Natural killer cell (primary cell): Measurements from ENCODE around the gene GID8. TPM values are rescaled to one million over a fixed set of nuclear protein-coding genes. Genes with fewer than 3 reads are reported as not detected.

Source experiments
- ATAC-seq, 3 donors: fragments of 150-1000 bp in 2 of 3; fragments of 200-7000 bp in 1 of 3; cut with Tn5 transposase; 1 replicate in 1 of 3; 2 replicates in 2 of 3; pipeline ENCODE4 v1.10.0; 2021; ENCODE audit warnings: mild to moderate bottlenecking in 2 of 3, moderate library complexity in 2 of 3
- DNase-seq, 2 donors: peaks; one replicate each; pipeline versions ENCODE4 v3.0.0 to v3.0.0-alpha.2; 2013 to 2021; ENCODE audit warnings: mixed read lengths in 1 of 2
- H3K27ac ChIP-seq: one replicate; pipeline ENCODE4 v1.5.1; 2013; ENCODE audit warnings: mild to moderate bottlenecking, low read length
- H3K27me3 ChIP-seq: one replicate; pipeline ENCODE4 v1.6.1; 2013; ENCODE audit warnings: low read length; ENCODE audit not compliant: control insufficient read depth, insufficient read depth
- H3K36me3 ChIP-seq: one replicate; pipeline ENCODE4 v1.6.1; 2013; ENCODE audit warnings: low read length; ENCODE audit not compliant: control insufficient read depth, insufficient read depth
- H3K4me1 ChIP-seq: one replicate; pipeline ENCODE4 v1.6.1; 2013; ENCODE audit warnings: low read length; ENCODE audit not compliant: control insufficient read depth, insufficient read depth
- H3K4me3 ChIP-seq: one replicate; pipeline ENCODE4 v1.5.1; 2013; ENCODE audit warnings: low read length
- H3K9me3 ChIP-seq: one replicate; pipeline ENCODE4 v1.6.1; 2013; ENCODE audit warnings: low read length; ENCODE audit not compliant: control insufficient read depth, insufficient read depth
- H3K27ac Mint-ChIP-seq, 2 donors: one replicate each; pipeline ENCODE4 v1.8.0; 2022; ENCODE audit warnings: mild to moderate bottlenecking in 2 of 2, mixed read lengths in 2 of 2, moderate library complexity in 1 of 2
- H3K27me3 Mint-ChIP-seq, 2 donors: one replicate each; pipeline ENCODE4 v1.8.0; 2022; ENCODE audit warnings: low read depth in 2 of 2, mixed read lengths in 2 of 2
- H3K36me3 Mint-ChIP-seq: one replicate; pipeline ENCODE4 v1.8.0; 2022; ENCODE audit warnings: mixed read lengths
- H3K4me1 Mint-ChIP-seq, 2 donors: one replicate each; pipeline ENCODE4 v1.8.0; 2022; ENCODE audit warnings: mixed read lengths in 2 of 2
- H3K4me3 Mint-ChIP-seq: one replicate; pipeline ENCODE4 v1.8.0; 2022; ENCODE audit warnings: mild to moderate bottlenecking, moderate library complexity, mixed read lengths
- H3K9me3 Mint-ChIP-seq, 2 donors: one replicate each; pipeline ENCODE4 v1.8.0; 2022; ENCODE audit warnings: mixed read lengths in 2 of 2
- CTCF ChIP-seq: fragments of 200-600 bp; IDR thresholded peaks from one replicate; pipeline ENCODE4 v1.8.0; 2022; ENCODE audit warnings: antibody characterized with exemption
- WGBS: methylation state at CpG from one replicate; pipeline ENCODE4 v1.1.7; 2013; ENCODE audit warnings: missing lambda C conversion rate; ENCODE audit not compliant: insufficient coverage; 5-methylcytosine and 5-hydroxymethylcytosine counted together
- intact Hi-C: fragments of 100-400 bp; cut with micrococcal nuclease; formaldehyde crosslinking; loops from one replicate; pipeline ENCODE4 v1.14.2; 2022
- total RNA-seq, 4 donors: library from RNA; stranded (reverse); fragments of 120-200 nt in 1 of 4; gene quantifications; one replicate each; pipeline versions ENCODE4 v1.2.3 to v1.2.4, GENCODE V29; 2013 to 2022

The GID8 gene
- total RNA-seq, 3 donors from 2014 or later (not counting 1 experiment from before 2014, with no cell fraction given), result 45.1 to 60.1 (median 53.1) TPM

- no peak for ATAC-seq
- no peak overlapping the region for H3K27ac ChIP-seq
- WGBS, result 15% methylated on average over 13 of the region's 13 CpGs
- Mint-ChIP-seq H3K4me1 (peaks cover 30 to 51% of the 10 kb centered on the region in 2 donors), H3K27me3 (peaks cover 27 to 53% of the 10 kb centered on the region in 2 donors), H3K36me3 (no peaks in the 10 kb centered on the region), H3K4me3 (peak overlapping the region; percentile 35), H3K27ac (peak overlapping the region in 1 of 2 donors; percentile 14), H3K9me3 (no peaks in the 10 kb centered on the region)
- H3K36me3 ChIP-seq, result no peaks in the 10 kb centered on the region
- no peak for DNase-seq
- H3K4me1 ChIP-seq, result peaks cover 63% of the 10 kb centered on the region
- peaks cover 64% of the 10 kb centered on the region for H3K27me3 ChIP-seq
- no peak for TF ChIP-seq CTCF
- intact Hi-C loops, result no loop called here
- H3K9me3 ChIP-seq, result no peaks in the 10 kb centered on the region
- no peak overlapping the region for H3K4me3 ChIP-seq
These were observed 40.6 kb downstream of the GID8 start for GRCh38 chr20:62978561-62978943.

GRCh38 chr20:62979310-62979709, 41.4 kb downstream of the GID8 start:
- Histone ChIP-seq H3K36me3 (no peaks in the 10 kb centered on the region), H3K4me3 (no peak overlapping the region), H3K27me3 (peaks cover 58% of the 10 kb centered on the region), H3K4me1 (peaks cover 63% of the 10 kb centered on the region), H3K9me3 (no peaks in the 10 kb centered on the region), H3K27ac (no peak overlapping the region)
- no peak for ATAC-seq
- H3K4me3 Mint-ChIP-seq, result no peak overlapping the region
- no peak for DNase-seq
- H3K27ac Mint-ChIP-seq, result no peak overlapping the region
- H3K9me3 Mint-ChIP-seq, result no peaks in the 10 kb centered on the region
- H3K27me3 Mint-ChIP-seq, result peaks cover 26 to 50% of the 10 kb centered on the region in 2 donors
- no peaks in the 10 kb centered on the region for H3K36me3 Mint-ChIP-seq
- WGBS, result 67% methylated on average over 14 of the region's 14 CpGs
- peaks cover 30 to 52% of the 10 kb centered on the region in 2 donors for H3K4me1 Mint-ChIP-seq
- intact Hi-C loops, result no loop called here
- no peak for TF ChIP-seq CTCF

GRCh38 chr20:62979876-62980373, 42.0 kb downstream of the GID8 start:
- Histone ChIP-seq H3K27me3 (peaks cover 52% of the 10 kb centered on the region), H3K9me3 (no peaks in the 10 kb centered on the region), H3K4me3 (no peak overlapping the region), H3K36me3 (no peaks in the 10 kb centered on the region), H3K27ac (no peak overlapping the region), H3K4me1 (peaks cover 63% of the 10 kb centered on the region)
- DNase-seq (no peak), ATAC-seq (no peak)
- no peak overlapping the region for H3K27ac Mint-ChIP-seq
- H3K36me3 Mint-ChIP-seq, result no peaks in the 10 kb centered on the region
- peaks cover 26 to 48% of the 10 kb centered on the region in 2 donors for H3K27me3 Mint-ChIP-seq
- no peaks in the 10 kb centered on the region for H3K9me3 Mint-ChIP-seq
- WGBS, result 11% methylated on average over 19 of the region's 19 CpGs
- TF ChIP-seq CTCF, result no peak
- intact Hi-C loops, result no loop called here
- peaks cover 30 to 52% of the 10 kb centered on the region in 2 donors for H3K4me1 Mint-ChIP-seq
- no peak overlapping the region for H3K4me3 Mint-ChIP-seq

GRCh38 chr20:62980380-62980960, 42.5 kb downstream of the GID8 start:
- DNase-seq, result no peak
- no peak for ATAC-seq
- H3K9me3 ChIP-seq, result no peaks in the 10 kb centered on the region
- no peaks in the 10 kb centered on the region for H3K9me3 Mint-ChIP-seq
- peaks cover 27 to 47% of the 10 kb centered on the region in 2 donors for H3K27me3 Mint-ChIP-seq
- WGBS, result 14% methylated on average over 18 of the region's 19 CpGs
- peaks cover 47% of the 10 kb centered on the region for H3K27me3 ChIP-seq
- intact Hi-C loops, result no loop called here
- H3K4me3 ChIP-seq, result no peak overlapping the region
- no peak overlapping the region for H3K27ac Mint-ChIP-seq
- TF ChIP-seq CTCF, result no peak
- H3K36me3 ChIP-seq, result no peaks in the 10 kb centered on the region
- no peak overlapping the region for H3K27ac ChIP-seq
- H3K36me3 Mint-ChIP-seq, result no peaks in the 10 kb centered on the region
- peaks cover 30 to 52% of the 10 kb centered on the region in 2 donors for H3K4me1 Mint-ChIP-seq
- peaks cover 63% of the 10 kb centered on the region for H3K4me1 ChIP-seq
- peak overlapping the region; percentile 13 for H3K4me3 Mint-ChIP-seq
